CD8-positive, alpha-beta memory T cell (primary cell): ENCODE measurements around the gene CAMK1D. TPM values are rescaled to one million over a fixed set of nuclear protein-coding genes. Genes with fewer than 3 reads are reported as not detected.

Experiments used
- CTCF ChIA-PET: fragments of 350-600 bp; sonication (Branson Sonifier 250); formaldehyde crosslinking; loops from one replicate; lab custom pipeline; 2021; ENCODE audit warnings: antibody characterized with exemption; lab: Charles Lee
- POLR2A ChIA-PET: fragments of 350-600 bp; sonication (Branson Sonifier 250); formaldehyde crosslinking; loops from one replicate; lab custom pipeline; 2021; ENCODE audit warnings: antibody characterized with exemption; lab: Charles Lee
- DNase-seq, 5 donors: peaks; one replicate each; pipeline versions ENCODE4 v3.0.0 to v3.0.0-alpha.2; 2020 to 2022; ENCODE audit warnings: mixed read lengths in 1 of 5
- H3K27ac ChIP-seq: one replicate; pipeline ENCODE4 v1.7.0; 2013; ENCODE audit warnings: low read depth, mild to moderate bottlenecking, low read length, moderate library complexity
- H3K27me3 ChIP-seq: 2 replicates; pipeline ENCODE4 v1.7.0; 2013; ENCODE audit warnings: low read length, mild to moderate bottlenecking; ENCODE audit not compliant: insufficient read depth, poor library complexity, severe bottlenecking
- H3K36me3 ChIP-seq: 2 replicates; pipeline ENCODE4 v1.7.0; 2013; ENCODE audit warnings: mild to moderate bottlenecking, low read length, moderate library complexity; ENCODE audit not compliant: insufficient read depth
- H3K4me1 ChIP-seq: 2 replicates; pipeline ENCODE4 v1.7.0; 2013; ENCODE audit warnings: mild to moderate bottlenecking, low read length, moderate library complexity; ENCODE audit not compliant: insufficient read depth
- H3K4me3 ChIP-seq: 2 replicates; pipeline ENCODE4 v1.7.0; 2013; ENCODE audit warnings: mild to moderate bottlenecking, low read length
- H3K9me3 ChIP-seq: 2 replicates; pipeline ENCODE4 v1.7.0; 2013; ENCODE audit warnings: mild to moderate bottlenecking, low read length
- H3K27ac Mint-ChIP-seq, 8 donors: one replicate each; pipeline ENCODE4 v1.8.0; 2020 to 2021; ENCODE audit warnings: mixed read lengths in 8 of 8, mild to moderate bottlenecking in 6 of 8, inconsistent platforms in 3 of 8, moderate library complexity in 3 of 8
- H3K27me3 Mint-ChIP-seq, 2 donors: one replicate each; pipeline ENCODE4 v1.8.0; 2020 to 2021; ENCODE audit warnings: mixed read lengths in 2 of 2, mild to moderate bottlenecking in 1 of 2, moderate library complexity in 1 of 2
- H3K36me3 Mint-ChIP-seq, 3 donors: one replicate each; pipeline ENCODE4 v1.8.0; 2020 to 2021; ENCODE audit warnings: mixed read lengths in 3 of 3, inconsistent platforms in 1 of 3, mild to moderate bottlenecking in 1 of 3
- H3K4me1 Mint-ChIP-seq, 3 donors: one replicate each; pipeline ENCODE4 v1.8.0; 2020 to 2021; ENCODE audit warnings: mixed read lengths in 3 of 3, inconsistent platforms in 1 of 3, mild to moderate bottlenecking in 1 of 3
- H3K4me3 Mint-ChIP-seq, 7 donors: one replicate each; pipeline ENCODE4 v1.8.0; 2020 to 2021; ENCODE audit warnings: mixed read lengths in 7 of 7, mild to moderate bottlenecking in 6 of 7, moderate library complexity in 4 of 7, inconsistent platforms in 2 of 7
- H3K9me3 Mint-ChIP-seq, 5 donors: one replicate each; pipeline ENCODE4 v1.8.0; 2020 to 2022; ENCODE audit warnings: mixed read lengths in 5 of 5, mild to moderate bottlenecking in 3 of 5, moderate library complexity in 2 of 5, inconsistent platforms in 1 of 5
- polyA plus RNA-seq: library from polyadenylated mRNA; unstranded; fragments of 300-500 nt; fragmentation: Illumina TruSeq; gene quantifications from one replicate; pipeline ENCODE4 v1.2.3, GENCODE V29; 2021
- total RNA-seq, 2 experiments: library from RNA; stranded (reverse); gene quantifications; one replicate each; pipeline ENCODE4 v1.2.3, GENCODE V29; 2021

CAMK1D gene
- total and polyA plus RNA-seq, 3 experiments from 2014 or later = 8.9 to 15.1 (median 10.0) TPM

DNA sequence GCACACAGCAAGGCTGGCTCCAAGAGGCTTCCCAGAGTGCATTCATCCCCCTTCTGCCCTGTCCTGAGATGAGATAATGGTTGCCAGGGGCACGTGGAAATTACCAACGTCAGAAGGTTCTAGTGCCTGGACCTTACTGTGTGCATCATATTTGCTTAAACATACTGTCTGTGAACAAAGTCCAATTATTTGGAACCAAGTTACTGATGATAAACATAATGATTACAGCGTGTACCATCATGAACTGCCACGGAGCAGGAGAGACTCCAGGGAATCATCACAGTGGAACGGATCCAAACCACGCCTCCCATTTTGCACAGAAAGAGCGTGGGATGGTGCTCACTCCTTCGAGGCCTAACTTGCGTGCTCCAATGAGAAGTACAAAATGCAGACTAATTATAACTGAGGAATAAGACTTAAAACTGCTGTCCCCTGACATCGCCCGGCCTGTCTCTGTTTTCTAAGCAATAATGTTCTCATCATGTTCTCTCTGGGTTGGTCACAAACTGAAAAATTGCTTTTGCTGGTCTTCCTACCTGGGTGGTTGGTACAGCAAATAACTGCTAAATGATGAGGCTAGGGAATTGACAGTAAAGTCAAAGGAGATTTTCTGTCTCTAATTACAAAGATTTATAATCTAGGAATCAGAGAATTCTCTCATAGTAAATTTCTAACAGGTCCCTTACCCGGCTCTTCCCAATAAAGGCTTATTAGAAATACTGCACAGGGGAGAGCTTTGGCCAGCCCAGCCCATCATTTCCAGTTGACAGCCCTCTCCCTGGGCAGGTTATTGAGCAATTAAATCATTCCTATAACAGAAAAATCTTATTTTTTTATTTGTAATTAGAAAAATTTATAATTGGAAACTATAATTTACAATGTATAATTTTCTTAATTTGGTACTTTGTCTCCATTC, 182.2 kb downstream of the CAMK1D start:
- Mint-ChIP-seq H3K27me3 (no peaks in the 10 kb centered on the region), H3K4me3 (no peak overlapping the region), H3K27ac (peak overlapping the region in 1 of 8 donors; percentile 16), H3K4me1 (peaks cover 12 to 18% (median 13%) of the 10 kb centered on the region in 3 donors), H3K9me3 (peaks cover 0 to 3% (median 2%) of the 10 kb centered on the region in 5 donors), H3K36me3 (peaks cover 1 to 17% (median 3%) of the 10 kb centered on the region in 3 donors)
- POLR2A ChIA-PET = no interaction called here
- Histone ChIP-seq H3K27ac (no peak overlapping the region), H3K4me3 (no peak overlapping the region), H3K36me3 (no peaks in the 10 kb centered on the region), H3K27me3 (no peaks in the 10 kb centered on the region), H3K9me3 (no peaks in the 10 kb centered on the region), H3K4me1 (no peaks in the 10 kb centered on the region)
- DNase-seq = no peak
- CTCF ChIA-PET = no interaction called here

DNA sequence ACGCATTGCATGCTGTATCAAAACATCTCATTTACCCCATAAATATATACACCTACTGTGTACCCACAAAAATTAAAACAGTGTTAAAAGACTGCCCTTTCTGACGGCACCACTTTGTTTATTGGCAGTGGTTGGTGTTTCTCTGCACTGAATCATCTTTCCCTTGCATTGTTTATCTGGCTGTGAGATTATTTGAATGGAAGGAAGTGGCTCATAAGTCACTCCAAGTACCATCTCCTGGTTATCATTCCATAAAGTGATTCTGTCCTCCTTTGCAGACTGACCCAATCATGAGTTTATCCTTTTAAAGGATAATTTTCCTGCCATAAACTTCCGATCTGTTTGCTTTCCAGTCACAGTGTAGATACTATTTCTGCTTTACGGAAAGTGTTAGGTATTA, 183.8 kb downstream of the CAMK1D start:
- no peak overlapping the region for H3K27ac Mint-ChIP-seq
- H3K27me3 Mint-ChIP-seq = no peaks in the 10 kb centered on the region
- CTCF ChIA-PET = no interaction called here
- POLR2A ChIA-PET = no interaction called here
- H3K4me1 Mint-ChIP-seq = peaks cover 12 to 18% (median 15%) of the 10 kb centered on the region in 3 donors
- H3K9me3 Mint-ChIP-seq = peaks cover 0 to 3% (median 2%) of the 10 kb centered on the region in 5 donors
- Histone ChIP-seq H3K9me3 (no peaks in the 10 kb centered on the region), H3K4me1 (no peaks in the 10 kb centered on the region), H3K4me3 (no peak overlapping the region), H3K36me3 (no peaks in the 10 kb centered on the region), H3K27ac (no peak overlapping the region), H3K27me3 (no peaks in the 10 kb centered on the region)
- DNase-seq = no peak
- peaks cover 1 to 17% (median 5%) of the 10 kb centered on the region in 3 donors for H3K36me3 Mint-ChIP-seq
- no peak overlapping the region for H3K4me3 Mint-ChIP-seq

DNA sequence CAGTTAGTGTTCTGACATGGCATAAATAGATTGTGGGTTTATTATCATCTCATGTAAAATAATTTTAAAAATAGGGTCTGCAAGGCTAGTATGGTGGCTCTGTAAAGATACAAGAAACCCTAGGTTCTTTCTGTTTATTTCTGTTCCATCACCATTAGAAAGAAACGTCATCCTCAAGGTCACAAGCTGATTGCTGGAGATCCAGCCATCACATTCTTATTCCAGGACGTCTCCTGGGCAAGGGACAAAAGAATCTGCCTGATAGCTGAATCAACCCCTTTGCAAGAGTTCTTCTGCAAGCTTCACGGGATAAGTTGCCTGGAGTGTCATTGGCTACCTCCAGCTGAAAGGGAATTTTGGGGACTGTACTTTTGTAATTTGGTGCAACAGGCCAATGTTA, 184.4 kb downstream of the CAMK1D start:
- Mint-ChIP-seq H3K27me3 (no peaks in the 10 kb centered on the region), H3K4me1 (peaks cover 12 to 21% (median 18%) of the 10 kb centered on the region in 3 donors), H3K9me3 (peaks cover 0 to 3% (median 2%) of the 10 kb centered on the region in 5 donors), H3K4me3 (no peak overlapping the region), H3K27ac (peak overlapping the region in 1 of 8 donors; percentile 11), H3K36me3 (peaks cover 1 to 17% (median 9%) of the 10 kb centered on the region in 3 donors)
- no peaks in the 10 kb centered on the region for H3K27me3 ChIP-seq
- H3K36me3 ChIP-seq = no peaks in the 10 kb centered on the region
- CTCF ChIA-PET = no interaction called here
- H3K4me3 ChIP-seq = no peak overlapping the region
- H3K27ac ChIP-seq = no peak overlapping the region
- POLR2A ChIA-PET = no interaction called here
- DNase-seq = no peak
- H3K4me1 ChIP-seq = no peaks in the 10 kb centered on the region
- H3K9me3 ChIP-seq = no peaks in the 10 kb centered on the region

DNA sequence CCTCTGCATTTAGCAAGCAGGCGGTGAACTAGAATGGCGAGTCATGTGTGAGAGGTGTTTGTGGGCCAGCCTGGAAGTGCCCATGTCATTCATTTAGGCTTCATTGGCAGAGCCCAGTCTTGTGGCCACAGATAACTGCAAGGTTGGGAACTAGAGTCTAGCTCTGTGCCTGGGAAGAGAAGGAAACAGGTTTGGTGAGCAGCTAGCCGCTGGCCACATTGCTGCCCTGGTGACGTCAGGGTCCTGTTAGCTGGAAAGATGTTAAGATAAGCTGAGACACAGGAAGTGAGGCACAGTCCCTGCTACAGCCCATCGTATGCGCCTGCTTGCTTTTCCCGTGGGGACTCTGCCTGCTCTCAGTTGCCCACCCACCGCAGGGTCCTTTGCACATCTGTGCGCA, 185.5 kb downstream of the CAMK1D start:
- Histone ChIP-seq H3K27me3 (no peaks in the 10 kb centered on the region), H3K4me3 (no peak overlapping the region), H3K36me3 (no peaks in the 10 kb centered on the region), H3K4me1 (no peaks in the 10 kb centered on the region), H3K27ac (no peak overlapping the region), H3K9me3 (no peaks in the 10 kb centered on the region)
- ChIA-PET CTCF (no interaction called here), POLR2A (no interaction called here)
- Mint-ChIP-seq H3K4me3 (no peak overlapping the region), H3K36me3 (peaks cover 1 to 17% (median 6%) of the 10 kb centered on the region in 3 donors), H3K27ac (peak overlapping the region in 3 of 8 donors; percentile 21 to 52 (median 27)), H3K9me3 (peaks cover 0 to 3% (median 2%) of the 10 kb centered on the region in 5 donors), H3K27me3 (no peaks in the 10 kb centered on the region), H3K4me1 (peaks cover 15 to 25% (median 21%) of the 10 kb centered on the region in 3 donors)
- DNase-seq = no peak

DNA sequence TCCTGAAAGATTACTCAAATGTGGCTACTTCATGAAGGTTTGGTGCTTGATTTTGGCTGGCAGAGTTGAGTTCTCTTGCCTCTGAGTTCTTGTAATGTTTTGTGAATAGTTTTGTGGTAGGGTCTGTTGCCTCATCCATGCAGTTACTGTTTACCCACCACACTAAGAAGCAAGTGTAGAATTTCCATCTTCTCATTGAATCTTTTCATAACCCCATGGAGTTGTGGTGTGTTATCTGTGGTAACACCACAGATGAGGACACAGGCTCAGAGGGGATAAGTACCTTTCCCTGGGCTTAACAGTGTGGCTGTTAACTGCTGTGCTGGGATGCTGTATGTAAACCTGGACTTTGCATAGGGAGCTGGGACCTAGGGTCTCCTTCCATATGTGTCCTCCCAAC, 186.3 kb downstream of the CAMK1D start:
- CTCF ChIA-PET = no interaction called here
- Mint-ChIP-seq H3K27ac (peak overlapping the region in 2 of 8 donors; percentile 21 to 61), H3K27me3 (no peaks in the 10 kb centered on the region), H3K4me1 (peaks cover 15 to 33% (median 27%) of the 10 kb centered on the region in 3 donors), H3K4me3 (no peak overlapping the region), H3K9me3 (peaks cover 0 to 3% (median 2%) of the 10 kb centered on the region in 5 donors), H3K36me3 (peaks cover 1 to 17% (median 6%) of the 10 kb centered on the region in 3 donors)
- no peaks in the 10 kb centered on the region for H3K9me3 ChIP-seq
- no peaks in the 10 kb centered on the region for H3K36me3 ChIP-seq
- H3K27me3 ChIP-seq = no peaks in the 10 kb centered on the region
- POLR2A ChIA-PET = no interaction called here
- no peak for DNase-seq
- no peak overlapping the region for H3K4me3 ChIP-seq
- H3K4me1 ChIP-seq = no peaks in the 10 kb centered on the region
- H3K27ac ChIP-seq = no peak overlapping the region

DNA sequence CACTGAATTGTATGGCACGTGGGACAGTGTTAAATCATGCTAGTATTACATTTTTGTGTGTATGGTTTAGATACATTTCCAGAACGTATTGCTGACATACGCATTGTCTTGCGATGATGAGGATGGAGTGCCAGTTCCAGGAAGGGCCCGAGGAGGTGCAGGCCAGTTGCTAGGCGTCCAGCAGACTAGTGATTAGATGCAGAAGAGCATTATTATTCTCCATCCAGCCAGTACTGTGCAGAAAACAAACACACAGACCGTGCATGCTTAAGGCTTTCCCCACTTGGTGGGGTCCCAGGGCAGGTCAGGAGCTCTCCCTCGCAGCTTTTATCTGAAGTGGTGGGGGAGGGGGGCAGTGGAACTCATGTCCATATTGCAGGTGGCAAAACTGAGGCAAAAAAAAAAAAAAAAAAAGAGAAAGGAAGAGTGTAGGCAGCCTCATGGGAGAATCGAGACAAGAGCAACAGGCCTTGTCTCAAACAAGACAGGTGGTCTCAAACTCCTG, 189.2 kb downstream of the CAMK1D start:
- H3K4me3 ChIP-seq = no peak overlapping the region
- Mint-ChIP-seq H3K9me3 (no peaks in the 10 kb centered on the region), H3K36me3 (peaks cover 0 to 6% (median 6%) of the 10 kb centered on the region in 3 donors), H3K4me3 (no peak overlapping the region), H3K4me1 (peaks cover 19 to 41% (median 34%) of the 10 kb centered on the region in 3 donors), H3K27ac (peak overlapping the region in 2 of 8 donors; percentile 25 to 55), H3K27me3 (no peaks in the 10 kb centered on the region)
- H3K27me3 ChIP-seq = no peaks in the 10 kb centered on the region
- POLR2A ChIA-PET = no interaction called here
- no peaks in the 10 kb centered on the region for H3K9me3 ChIP-seq
- H3K36me3 ChIP-seq = no peaks in the 10 kb centered on the region
- H3K27ac ChIP-seq = no peak overlapping the region
- H3K4me1 ChIP-seq = no peaks in the 10 kb centered on the region
- no peak for DNase-seq
- CTCF ChIA-PET = no interaction called here

DNA sequence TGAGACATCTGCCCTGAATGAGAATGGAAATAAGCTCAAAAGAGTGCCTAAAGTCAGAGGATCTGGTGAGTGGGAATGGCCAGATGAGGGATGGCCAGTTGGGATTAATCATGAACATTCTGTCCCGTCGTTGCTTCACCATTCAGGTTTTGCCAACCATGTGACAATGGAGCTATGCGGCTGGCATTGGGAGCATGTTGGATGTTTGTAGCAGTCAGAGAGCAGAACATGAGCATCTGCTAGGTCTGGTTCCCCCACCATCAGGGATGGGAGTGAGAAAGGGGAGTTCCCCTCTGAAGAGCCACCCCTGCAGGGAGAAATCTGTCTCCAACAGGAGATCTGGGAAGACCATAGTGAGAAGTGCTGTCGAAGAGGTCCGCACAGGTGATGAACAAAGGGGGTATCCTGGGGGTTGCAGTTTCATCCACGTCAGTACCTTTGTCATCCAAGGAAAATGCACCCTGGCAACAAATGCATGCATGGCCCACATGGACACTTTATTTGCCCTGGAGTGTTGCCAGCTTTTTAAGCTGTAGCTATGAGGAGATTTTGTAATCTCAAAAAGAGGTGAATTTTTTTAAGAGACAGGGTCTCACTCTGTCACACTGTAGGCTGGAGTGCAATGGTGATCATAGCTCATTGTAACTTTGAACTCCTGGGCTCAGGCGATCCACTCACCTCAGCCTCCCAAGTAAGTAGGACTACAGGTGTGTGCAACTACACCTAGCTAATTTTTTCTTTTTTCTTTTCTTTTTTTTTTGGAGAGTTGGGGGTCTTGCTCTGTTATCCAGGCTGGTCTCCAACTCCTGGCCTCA, 190.2 kb downstream of the CAMK1D start:
- no peak overlapping the region for H3K27ac ChIP-seq
- H3K9me3 ChIP-seq = no peaks in the 10 kb centered on the region
- Mint-ChIP-seq H3K9me3 (no peaks in the 10 kb centered on the region), H3K27ac (peak overlapping the region in 3 of 8 donors; percentile 4 to 47 (median 44)), H3K4me1 (peaks cover 20 to 42% (median 33%) of the 10 kb centered on the region in 3 donors), H3K27me3 (no peaks in the 10 kb centered on the region), H3K36me3 (peaks cover 0 to 8% (median 2%) of the 10 kb centered on the region in 3 donors), H3K4me3 (no peak overlapping the region)
- POLR2A ChIA-PET = no interaction called here
- DNase-seq = no peak
- H3K4me1 ChIP-seq = no peaks in the 10 kb centered on the region
- CTCF ChIA-PET = no interaction called here
- no peak overlapping the region for H3K4me3 ChIP-seq
- no peaks in the 10 kb centered on the region for H3K36me3 ChIP-seq
- no peaks in the 10 kb centered on the region for H3K27me3 ChIP-seq
